Mesendoderm (in vitro differentiated cells): ENCODE measurements around the gene SEC24D.

Experiments
- DNase-seq: peaks from one replicate; pipeline ENCODE4 v3.0.0; 2013
- H2AK5ac ChIP-seq: 2 replicates; pipeline ENCODE4 v1.6.1; 2013; ENCODE audit warnings: low read length, inconsistent platforms
- H2BK120ac ChIP-seq: 2 replicates; pipeline ENCODE4 v1.6.1; 2013; ENCODE audit warnings: low read depth, mild to moderate bottlenecking, low read length, moderate library complexity, mixed read lengths
- H2BK15ac ChIP-seq: replicated peaks from 2 replicates; pipeline ENCODE4 v1.6.1; 2013; ENCODE audit warnings: low read depth, mild to moderate bottlenecking, moderate library complexity
- H2BK5ac ChIP-seq: 2 replicates; pipeline ENCODE4 v1.6.1; 2013; ENCODE audit warnings: low read length, inconsistent platforms
- H3K18ac ChIP-seq: 2 replicates; pipeline ENCODE4 v1.6.1; 2013; ENCODE audit warnings: mild to moderate bottlenecking, low read length, mixed read lengths
- H3K23ac ChIP-seq: one replicate; pipeline ENCODE4 v1.6.1; 2013; ENCODE audit warnings: low read length
- H3K27ac ChIP-seq: 2 replicates; pipeline ENCODE4 v1.5.1; 2013; ENCODE audit warnings: low read depth, mild to moderate bottlenecking, inconsistent platforms, low read length, moderate library complexity
- H3K27me3 ChIP-seq: 2 replicates; pipeline ENCODE4 v1.6.1; 2013; ENCODE audit warnings: low read length, control low read depth, mild to moderate bottlenecking, inconsistent platforms; ENCODE audit not compliant: insufficient read depth, poor library complexity
- H3K36me3 ChIP-seq: 2 replicates; pipeline ENCODE4 v1.6.1; 2013; ENCODE audit warnings: low read length, inconsistent platforms; ENCODE audit not compliant: control insufficient read depth, insufficient read depth
- H3K4ac ChIP-seq: one replicate; pipeline ENCODE4 v1.6.1; 2013; ENCODE audit warnings: low read depth, mild to moderate bottlenecking, low read length, moderate library complexity
- H3K4me1 ChIP-seq: 2 replicates; pipeline ENCODE4 v1.6.1; 2013; ENCODE audit warnings: low read depth, low read length, inconsistent platforms; ENCODE audit not compliant: control insufficient read depth
- H3K4me2 ChIP-seq: 2 replicates; pipeline ENCODE4 v1.6.1; 2013; ENCODE audit warnings: low read length
- H3K4me3 ChIP-seq: 2 replicates; pipeline ENCODE4 v1.5.1; 2013; ENCODE audit warnings: mild to moderate bottlenecking, low read length
- H3K56ac ChIP-seq: one replicate; pipeline ENCODE4 v1.6.1; 2013; ENCODE audit warnings: low read length
- H3K79me1 ChIP-seq: 2 replicates; pipeline ENCODE4 v1.6.1; 2013; ENCODE audit warnings: low read length, inconsistent platforms
- H3K79me2 ChIP-seq: 2 replicates; pipeline ENCODE4 v1.6.1; 2013; ENCODE audit warnings: mild to moderate bottlenecking, low read length; ENCODE audit not compliant: control insufficient read depth, insufficient read depth
- H3K9ac ChIP-seq: 2 replicates; pipeline ENCODE4 v1.6.1; 2013; ENCODE audit warnings: low read length, inconsistent platforms
- H4K5ac ChIP-seq: one replicate; pipeline ENCODE4 v1.6.1; 2013; ENCODE audit warnings: low read length
- H4K8ac ChIP-seq: one replicate; pipeline ENCODE4 v1.6.1; 2013; ENCODE audit warnings: low read depth, mild to moderate bottlenecking, control low read depth, low read length, moderate library complexity
- WGBS: extraction: QIAGEN DNeasy Blood & Tissue Kit; methylation state at CpG from one replicate; pipeline ENCODE4 v1.1.7; 2013; ENCODE audit warnings: low lambda C conversion rate, missing lambda C conversion rate; ENCODE audit not compliant: insufficient coverage; ENCODE audit errors: extremely low coverage; 5-methylcytosine and 5-hydroxymethylcytosine counted together

The SEC24D gene

GRCh38 chr4:118712872-118713271, 123.1 kb downstream of the SEC24D start:
- no peaks in the 10 kb centered on the region for H3K79me2 ChIP-seq
- H3K4ac ChIP-seq, result no peak overlapping the region
- no peaks in the 10 kb centered on the region for H3K4me1 ChIP-seq
- H3K56ac ChIP-seq, result no peak overlapping the region
- no peak overlapping the region for H3K27ac ChIP-seq
- DNase-seq, result no peak
- no peak overlapping the region for H2BK120ac ChIP-seq
- no peak overlapping the region for H3K4me2 ChIP-seq
- H2BK15ac ChIP-seq, result no peak overlapping the region
- H3K27me3 ChIP-seq, result no peaks in the 10 kb centered on the region
- no peak overlapping the region for H3K23ac ChIP-seq
- H3K36me3 ChIP-seq, result peaks cover 3% of the 10 kb centered on the region
- no CpG with 5 or more reads among the region's 1 CpG for WGBS
- H3K79me1 ChIP-seq, result no peaks in the 10 kb centered on the region
- no peak overlapping the region for H3K4me3 ChIP-seq
- no peak overlapping the region for H3K9ac ChIP-seq
- no peak overlapping the region for H4K8ac ChIP-seq
- H4K5ac ChIP-seq, result no peak overlapping the region
- no peak overlapping the region for H3K18ac ChIP-seq
- no peak overlapping the region for H2AK5ac ChIP-seq
- no peak overlapping the region for H2BK5ac ChIP-seq

DNA sequence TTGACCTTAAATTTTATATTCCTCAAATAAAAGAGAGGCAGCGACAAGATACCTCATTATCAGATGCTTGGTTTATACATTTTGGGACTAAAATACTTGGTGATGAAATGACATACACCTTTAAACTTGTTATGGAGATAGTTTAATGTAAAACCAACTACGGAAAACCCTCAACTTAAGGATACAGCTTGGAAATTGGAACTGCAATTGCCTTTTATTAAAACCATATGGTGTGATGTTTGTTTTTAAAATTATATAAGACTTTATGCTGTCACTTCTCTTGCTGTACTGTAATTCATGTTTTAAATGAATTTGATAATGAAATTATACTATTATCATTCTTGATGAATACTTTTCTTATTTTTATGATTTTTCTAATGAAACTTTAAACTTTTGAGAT, 124.9 kb downstream of the SEC24D start:
- Histone ChIP-seq H4K8ac (no peak overlapping the region), H3K79me1 (no peaks in the 10 kb centered on the region), H3K4ac (no peak overlapping the region), H2BK120ac (no peak overlapping the region), H3K79me2 (no peaks in the 10 kb centered on the region), H2BK15ac (no peak overlapping the region), H3K4me1 (no peaks in the 10 kb centered on the region), H3K4me3 (no peak overlapping the region), H2AK5ac (no peak overlapping the region), H3K18ac (no peak overlapping the region), H3K27me3 (no peaks in the 10 kb centered on the region), H3K23ac (no peak overlapping the region), H3K9ac (no peak overlapping the region), H3K27ac (no peak overlapping the region), H4K5ac (no peak overlapping the region), H2BK5ac (no peak overlapping the region), H3K4me2 (no peak overlapping the region), H3K36me3 (peaks cover 5% of the 10 kb centered on the region), H3K56ac (no peak overlapping the region)
- DNase-seq, result no peak
- WGBS, result no CpG with 5 or more reads among the region's 2 CpGs

- H4K5ac ChIP-seq, result no peak overlapping the region
- peaks cover 4% of the 10 kb centered on the region for H3K36me3 ChIP-seq
- WGBS, result 100% methylated on average over 1 of the region's 2 CpGs
Observed at GRCh38 chr4:118703118-118703517, 132.8 kb downstream of the SEC24D start.

GRCh38 chr4:118684873-118685811, 150.8 kb downstream of the SEC24D start, which contains the start of gene METTL14:
TSS of gene METTL14 (plus strand) at chr4:118685392. CDS start at chr4:118685535, 143 bp downstream.
- H3K4me2 ChIP-seq, result peak within 1 kb of the TSS; percentile 44
- DNase-seq, result peak; percentile 98
- no peak within 1 kb of the TSS for H2BK5ac ChIP-seq
- no peaks in the 10 kb centered on the region for H3K79me1 ChIP-seq
- H2AK5ac ChIP-seq, result no peak within 1 kb of the TSS
- H3K36me3 ChIP-seq, result no peaks in the 10 kb centered on the region
- H2BK15ac ChIP-seq, result no peak within 1 kb of the TSS
- WGBS, result no CpG with 5 or more reads among the region's 42 CpGs
- H3K79me2 ChIP-seq, result peaks cover 15% of the 10 kb centered on the region
- no peak within 1 kb of the TSS for H3K23ac ChIP-seq
- peak within 1 kb of the TSS; percentile 81 for H4K8ac ChIP-seq
- peak within 1 kb of the TSS; percentile 79 for H3K56ac ChIP-seq
- H3K27me3 ChIP-seq, result no peaks in the 10 kb centered on the region
- peak within 1 kb of the TSS; percentile 45 for H3K27ac ChIP-seq
- H3K4ac ChIP-seq, result no peak within 1 kb of the TSS
- H4K5ac ChIP-seq, result no peak within 1 kb of the TSS
- no peak within 1 kb of the TSS for H2BK120ac ChIP-seq
- peak within 1 kb of the TSS; percentile 63 for H3K18ac ChIP-seq
- H3K4me3 ChIP-seq, result peak within 1 kb of the TSS; percentile 64
- no peaks in the 10 kb centered on the region for H3K4me1 ChIP-seq
- H3K9ac ChIP-seq, result peak within 1 kb of the TSS; percentile 71

More at GRCh38 chr4:118703118-118703517, 132.8 kb downstream of the SEC24D start:
- Histone ChIP-seq H2BK15ac (no peak overlapping the region), H3K79me2 (no peaks in the 10 kb centered on the region), H3K23ac (no peak overlapping the region), H3K4ac (no peak overlapping the region), H3K4me1 (no peaks in the 10 kb centered on the region), H2BK120ac (no peak overlapping the region), H3K4me3 (no peak overlapping the region), H3K27me3 (no peaks in the 10 kb centered on the region), H2AK5ac (no peak overlapping the region), H3K27ac (no peak overlapping the region), H3K79me1 (no peaks in the 10 kb centered on the region), H3K56ac (no peak overlapping the region), H3K4me2 (no peak overlapping the region), H3K18ac (no peak overlapping the region), H3K9ac (no peak overlapping the region), H4K8ac (no peak overlapping the region), H2BK5ac (no peak overlapping the region)
- DNase-seq, result no peak

- H3K56ac ChIP-seq, result peak overlapping the region; percentile 50
- H2BK5ac ChIP-seq, result no peak overlapping the region
- H3K18ac ChIP-seq, result no peak overlapping the region
- peak overlapping the region; percentile 25 for H3K9ac ChIP-seq
- no peaks in the 10 kb centered on the region for H3K4me1 ChIP-seq
- no peak overlapping the region for H3K4ac ChIP-seq
- peaks cover 15% of the 10 kb centered on the region for H3K79me2 ChIP-seq
- no peaks in the 10 kb centered on the region for H3K36me3 ChIP-seq
- no CpG with 5 or more reads among the region's 2 CpGs for WGBS
- peak; percentile 57 for DNase-seq
- H2BK120ac ChIP-seq, result no peak overlapping the region
- no peak overlapping the region for H3K23ac ChIP-seq
- H3K79me1 ChIP-seq, result no peaks in the 10 kb centered on the region
- no peak overlapping the region for H3K27ac ChIP-seq
- no peak overlapping the region for H3K4me3 ChIP-seq
- H4K5ac ChIP-seq, result peak overlapping the region; percentile 98
- H3K27me3 ChIP-seq, result no peaks in the 10 kb centered on the region
- H3K4me2 ChIP-seq, result no peak overlapping the region
- H4K8ac ChIP-seq, result peak overlapping the region; percentile 3
- H2AK5ac ChIP-seq, result no peak overlapping the region
- no peak overlapping the region for H2BK15ac ChIP-seq
Observed at GRCh38 chr4:118683513-118683912, 152.4 kb downstream of the SEC24D start.
